Liver (tissue), 9 donors: Measurements from ENCODE around the gene ACSS1. TPM values are rescaled to one million over a fixed set of nuclear protein-coding genes. Genes with fewer than 3 reads are reported as not detected.

Experiments used
- DNase-seq: peaks from one replicate; pipeline ENCODE4 v3.0.0-alpha.2; 2017; ENCODE audit warnings: low spot score
- H3K27ac ChIP-seq, 2 donors: one replicate each; pipeline ENCODE4 v1.7.0; 2013; ENCODE audit warnings: inconsistent platforms in 2 of 2, low read length in 2 of 2, control low read depth in 1 of 2, low read depth in 1 of 2, mild to moderate bottlenecking in 1 of 2
- H3K27me3 ChIP-seq, 4 donors: one replicate each; pipeline versions ENCODE4 v1.6.1 to v1.7.0; 2013; ENCODE audit warnings: low read length in 3 of 4, inconsistent platforms in 1 of 4, mild to moderate bottlenecking in 1 of 4, moderate library complexity in 1 of 4; ENCODE audit not compliant: control insufficient read depth in 4 of 4, insufficient read depth in 4 of 4
- H3K36me3 ChIP-seq, 4 donors: one replicate each; pipeline versions ENCODE4 v1.6.1 to v1.7.0; 2013; ENCODE audit warnings: low read length in 3 of 4, mild to moderate bottlenecking in 3 of 4, low read depth in 1 of 4, moderate library complexity in 1 of 4; ENCODE audit not compliant: control insufficient read depth in 4 of 4, insufficient read depth in 3 of 4
- H3K4me1 ChIP-seq, 4 donors: one replicate each; pipeline versions ENCODE4 v1.6.1 to v1.7.0; 2013; ENCODE audit warnings: low read length in 3 of 4, mild to moderate bottlenecking in 3 of 4, moderate library complexity in 1 of 4; ENCODE audit not compliant: control insufficient read depth in 4 of 4, insufficient read depth in 4 of 4
- H3K4me3 ChIP-seq, 3 donors: one replicate each; pipeline versions ENCODE4 v1.6.1 to v1.7.0; 2013; ENCODE audit warnings: low read length in 3 of 3, control low read depth in 1 of 3, low read depth in 1 of 3, mild to moderate bottlenecking in 1 of 3
- H3K9ac ChIP-seq, 2 donors: one replicate each; pipeline ENCODE4 v1.7.0; 2013; ENCODE audit warnings: low read length in 2 of 2, mild to moderate bottlenecking in 2 of 2, moderate library complexity in 2 of 2, control low read depth in 1 of 2, low read depth in 1 of 2
- H3K9me3 ChIP-seq, 4 donors: one replicate each; pipeline versions ENCODE4 v1.6.1 to v1.7.0; 2013; ENCODE audit warnings: low read length in 3 of 4; ENCODE audit not compliant: control insufficient read depth in 4 of 4
- ATF3 ChIP-seq: IDR thresholded peaks from 2 replicates; pipeline ENCODE4 v1.6.1; 2016; ENCODE audit warnings: antibody characterized with exemption
- CTCF ChIP-seq: fragments of 150-350 bp; IDR thresholded peaks from 2 replicates; pipeline ENCODE4 v1.5.1; 2017; ENCODE audit warnings: improper control_type of control experiment, low read depth, low read length; ENCODE audit not compliant: missing input control
- EGR1 ChIP-seq, 2 donors: IDR thresholded peaks; 2 replicates each; pipeline ENCODE4 v1.6.1; 2016 to 2018; ENCODE audit warnings: antibody characterized with exemption in 2 of 2, low read depth in 2 of 2
- FOXA2 ChIP-seq: IDR thresholded peaks from 2 replicates; pipeline ENCODE4 v1.6.1; 2016; ENCODE audit warnings: antibody characterized with exemption
- GABPA ChIP-seq, 2 donors: IDR thresholded peaks in 1 of 2; conservative IDR thresholded peaks in 1 of 2; 2 replicates each; pipeline ENCODE4 v1.6.1; 2016; ENCODE audit warnings: antibody characterized with exemption in 2 of 2, mild to moderate bottlenecking in 1 of 2, moderate library complexity in 1 of 2
- HNF4A ChIP-seq, 2 donors: conservative IDR thresholded peaks; 2 replicates each; pipeline ENCODE4 v1.6.1; 2016; ENCODE audit warnings: antibody characterized with exemption in 2 of 2, mild to moderate bottlenecking in 2 of 2
- HNF4G ChIP-seq: IDR thresholded peaks from 2 replicates; pipeline ENCODE4 v1.6.1; 2016; ENCODE audit warnings: antibody characterized with exemption
- JUND ChIP-seq, 2 donors: IDR thresholded peaks; 2 replicates each; pipeline ENCODE4 v1.6.1; 2016; ENCODE audit warnings: antibody characterized with exemption in 2 of 2
- MAX ChIP-seq: IDR thresholded peaks from 2 replicates; pipeline ENCODE4 v1.6.1; 2016; ENCODE audit warnings: antibody characterized with exemption
- NR2F2 ChIP-seq: IDR thresholded peaks from 2 replicates; pipeline ENCODE4 v1.6.1; 2016; ENCODE audit warnings: antibody characterized with exemption
- RAD21 ChIP-seq, 2 donors: IDR thresholded peaks; 2 replicates each; pipeline ENCODE4 v1.6.1; 2016; ENCODE audit warnings: antibody characterized with exemption in 2 of 2, mild to moderate bottlenecking in 2 of 2
- REST ChIP-seq: IDR thresholded peaks from 2 replicates; pipeline ENCODE4 v1.6.1; 2016; ENCODE audit warnings: antibody characterized with exemption, mild to moderate bottlenecking
- RXRA ChIP-seq, 2 donors: IDR thresholded peaks; 2 replicates each; pipeline ENCODE4 v1.6.1; 2017 to 2018; ENCODE audit warnings: antibody characterized with exemption in 2 of 2, mild to moderate bottlenecking in 1 of 2
- SP1 ChIP-seq: IDR thresholded peaks from 2 replicates; pipeline ENCODE4 v1.6.1; 2018; ENCODE audit warnings: antibody characterized with exemption, mild to moderate bottlenecking
- TAF1 ChIP-seq: conservative IDR thresholded peaks from 2 replicates; pipeline ENCODE4 v1.6.1; 2016; ENCODE audit warnings: antibody characterized with exemption, mild to moderate bottlenecking
- YY1 ChIP-seq: IDR thresholded peaks from 2 replicates; pipeline ENCODE4 v1.6.1; 2016; ENCODE audit warnings: antibody characterized with exemption, mild to moderate bottlenecking
- ZBTB33 ChIP-seq: IDR thresholded peaks from 2 replicates; pipeline ENCODE4 v1.6.1; 2016; ENCODE audit warnings: antibody characterized with exemption
- WGBS: extraction: QIAGEN DNeasy Blood & Tissue Kit; methylation state at CpG from one replicate; pipeline ENCODE4 v1.1.7; 2013; 5-methylcytosine and 5-hydroxymethylcytosine counted together
- polyA plus RNA-seq, 2 donors: library from polyadenylated mRNA; stranded (reverse) in 1 of 2; unstranded in 1 of 2; fragments of 200-250 nt in 1 of 2; fragments of >200 nt in 1 of 2; fragmentation: Nextera tagmentation in 1 of 2; extraction: Ambion mirVana in 1 of 2; gene quantifications; one replicate each; pipeline versions ENCODE4 v1.2.1 to v1.2.3, GENCODE V29; 2013 to 2015
- total RNA-seq, 2 donors: library from RNA; depleted of rRNA; stranded (reverse); fragments of >200 nt; gene quantifications; one replicate each; pipeline ENCODE4 v1.2.3, GENCODE V29; 2014
- donor health status: healthy.
- donor health status: healthy.
- donor health status: healthy.
- donor health status: healthy.
- donor health status: healthy.

ACSS1 gene
- total and polyA plus RNA-seq, 4 donors, result 5.3 to 87.5 (median 22.1) TPM

- 7% methylated on average over 38 of the region's 38 CpGs for WGBS
- TF ChIP-seq MAX, result no peak
- TF ChIP-seq RAD21 (IDR thresholded peaks at IDR 0.05), result peak in 1 of 2 donors; percentile 26
- TF ChIP-seq REST, result peak; percentile 43
- TF ChIP-seq YY1, result peak; percentile 84
- peak in 1 of 2 donors; percentile 19 for TF ChIP-seq RXRA (IDR thresholded peaks at IDR 0.05)
- peak in 1 of 2 donors; percentile 7 for TF ChIP-seq HNF4A (conservative IDR thresholded peaks at IDR 0.05)
These were observed 19.8 kb upstream of the ACSS1 start for GRCh38 chr20:25077610-25078169.

GRCh38 chr20:25076731-25077609 lies 19.0 kb upstream of the ACSS1 start:
- DNase-seq, result no peak
- WGBS, result 33% methylated on average over 14 of the region's 14 CpGs
- H3K27ac ChIP-seq, result no peak overlapping the region
- TF ChIP-seq RAD21 (IDR thresholded peaks at IDR 0.05) (peak; percentile 63 to 77), TAF1 (no peak), SP1 (peak; percentile 78), ZBTB33 (no peak), HNF4G (no peak), JUND (IDR thresholded peaks at IDR 0.05) (peak; percentile 74 to 79), ATF3 (peak; percentile 42), GABPA (IDR thresholded peaks at IDR 0.05 in 1 of 2, conservative IDR thresholded peaks at IDR 0.05 in 1 of 2) (no peak), MAX (no peak), CTCF (peak; percentile 51), HNF4A (conservative IDR thresholded peaks at IDR 0.05) (peak; percentile 54 to 63), EGR1 (IDR thresholded peaks at IDR 0.05; ENCODE audit: low read depth in 2 of 2) (peak in 1 of 2 donors; percentile 50), NR2F2 (no peak), REST (peak; percentile 63), FOXA2 (peak; percentile 31), YY1 (no peak), RXRA (IDR thresholded peaks at IDR 0.05) (peak; percentile 91 to 92)

More at GRCh38 chr20:25077610-25078169, 19.8 kb upstream of the ACSS1 start:
- no peaks in the 10 kb centered on the region for H3K36me3 ChIP-seq
- peaks cover 0 to 2% (median 0%) of the 10 kb centered on the region in 4 donors for H3K9me3 ChIP-seq
- no peak for DNase-seq
- peaks cover 7 to 18% (median 13%) of the 10 kb centered on the region in 4 donors for H3K4me1 ChIP-seq
- H3K9ac ChIP-seq, result no peak overlapping the region
- H3K27ac ChIP-seq, result no peak overlapping the region
- peak overlapping the region in 2 of 3 donors; percentile 23 to 42 for H3K4me3 ChIP-seq
- H3K27me3 ChIP-seq, result peaks cover 0 to 13% (median 9%) of the 10 kb centered on the region in 4 donors

More at GRCh38 chr20:25076731-25077609, 19.0 kb upstream of the ACSS1 start:
- no peaks in the 10 kb centered on the region for H3K36me3 ChIP-seq
- peaks cover 0 to 13% (median 5%) of the 10 kb centered on the region in 4 donors for H3K27me3 ChIP-seq
- H3K4me3 ChIP-seq, result peak overlapping the region in 2 of 3 donors; percentile 23 to 42
- no peak overlapping the region for H3K9ac ChIP-seq
- H3K4me1 ChIP-seq, result peaks cover 7 to 18% (median 13%) of the 10 kb centered on the region in 4 donors
- H3K9me3 ChIP-seq, result peaks cover 0 to 2% (median 0%) of the 10 kb centered on the region in 4 donors
